GM12872 (cell line): ENCODE data around the gene MAP2K6.

Experiments used
- TF ChIP-seq, protein P1 (sequence below): IDR thresholded peaks from 3 replicates; pipeline ENCODE4 v1.5.1; 2011; ENCODE audit warnings: low read depth, mild to moderate bottlenecking, low read length, moderate library complexity; ENCODE audit not compliant: insufficient read depth

MAP2K6 gene

GRCh38 chr17:69460963-69461922, 46.7 kb downstream of the MAP2K6 start:
- TF ChIP-seq, protein P1, sequence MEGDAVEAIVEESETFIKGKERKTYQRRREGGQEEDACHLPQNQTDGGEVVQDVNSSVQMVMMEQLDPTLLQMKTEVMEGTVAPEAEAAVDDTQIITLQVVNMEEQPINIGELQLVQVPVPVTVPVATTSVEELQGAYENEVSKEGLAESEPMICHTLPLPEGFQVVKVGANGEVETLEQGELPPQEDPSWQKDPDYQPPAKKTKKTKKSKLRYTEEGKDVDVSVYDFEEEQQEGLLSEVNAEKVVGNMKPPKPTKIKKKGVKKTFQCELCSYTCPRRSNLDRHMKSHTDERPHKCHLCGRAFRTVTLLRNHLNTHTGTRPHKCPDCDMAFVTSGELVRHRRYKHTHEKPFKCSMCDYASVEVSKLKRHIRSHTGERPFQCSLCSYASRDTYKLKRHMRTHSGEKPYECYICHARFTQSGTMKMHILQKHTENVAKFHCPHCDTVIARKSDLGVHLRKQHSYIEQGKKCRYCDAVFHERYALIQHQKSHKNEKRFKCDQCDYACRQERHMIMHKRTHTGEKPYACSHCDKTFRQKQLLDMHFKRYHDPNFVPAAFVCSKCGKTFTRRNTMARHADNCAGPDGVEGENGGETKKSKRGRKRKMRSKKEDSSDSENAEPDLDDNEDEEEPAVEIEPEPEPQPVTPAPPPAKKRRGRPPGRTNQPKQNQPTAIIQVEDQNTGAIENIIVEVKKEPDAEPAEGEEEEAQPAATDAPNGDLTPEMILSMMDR: no peak

GRCh38 chr17:69461951-69462369, 47.5 kb downstream of the MAP2K6 start:
- TF ChIP-seq, protein P1: no peak

GRCh38 chr17:69462882-69463281, 48.4 kb downstream of the MAP2K6 start:
- TF ChIP-seq, protein P1: no peak

- TF ChIP-seq, protein P1: no peak
Observed at GRCh38 chr17:69466451-69466850, 52.0 kb downstream of the MAP2K6 start.

DNA sequence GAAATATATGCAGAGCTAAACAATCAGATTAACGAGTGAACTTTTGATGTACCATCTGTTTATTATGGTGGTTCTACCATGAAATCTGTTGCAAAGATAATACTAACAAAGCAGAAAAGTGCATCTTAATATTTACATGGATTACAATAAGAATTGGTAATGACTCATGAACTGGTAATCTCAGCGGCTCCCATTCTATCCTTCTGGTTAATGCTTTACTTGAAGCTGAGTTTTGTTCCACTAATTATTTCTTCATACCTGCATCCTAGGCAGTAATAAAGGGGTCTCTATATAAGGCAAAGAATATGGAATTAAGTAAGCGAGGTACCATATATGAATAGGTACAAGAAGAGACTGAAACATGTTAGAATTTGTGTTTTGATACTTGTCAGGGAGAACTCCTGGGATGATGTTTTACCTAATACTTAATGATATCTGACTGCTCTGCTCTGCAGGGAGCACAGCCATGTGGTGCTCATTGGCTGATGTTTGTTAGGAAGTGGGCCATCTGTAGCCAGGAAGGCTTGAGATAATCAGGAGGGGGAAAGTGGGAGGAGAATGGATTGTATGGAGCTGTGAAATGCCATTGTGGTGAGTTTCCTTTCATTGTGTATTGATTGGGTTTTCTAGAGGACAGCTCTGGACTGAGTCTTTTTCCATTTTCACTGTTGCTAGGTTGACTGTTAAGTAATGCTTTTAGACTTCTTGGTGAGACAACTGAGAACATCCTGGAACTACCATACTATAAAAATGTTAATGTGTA, 52.6 kb downstream of the MAP2K6 start:
- TF ChIP-seq, protein P1: no peak

GRCh38 chr17:69468207-69468606, 53.7 kb downstream of the MAP2K6 start:
- TF ChIP-seq, protein P1: no peak

- TF ChIP-seq, protein P1: no peak
Observed at GRCh38 chr17:69470702-69471101, 56.2 kb downstream of the MAP2K6 start.
